Adrenal gland (tissue), 5 donors: Measurements from ENCODE around the gene BHLHE23.

Source experiments
- POLR2A ChIP-seq, 2 donors: fragments of 450-650 bp; IDR thresholded peaks; one replicate each; pipeline ENCODE4 v1.6.1; 2017; ENCODE audit warnings: antibody characterized with exemption in 2 of 2, mild to moderate bottlenecking in 2 of 2, moderate library complexity in 1 of 2
- TF ChIP-seq, protein P1 (sequence below), 6 experiments: fragments of 450-650 bp in 4 of 6; fragments of 200-600 bp in 2 of 6; sonication (generic) in 1 of 6; IDR thresholded peaks; 1 replicate in 5 of 6; 2 replicates in 1 of 6; pipeline versions ENCODE4 v1.5.1 to v1.8.0; 2016 to 2021; ENCODE audit warnings: antibody characterized with exemption in 6 of 6, mild to moderate bottlenecking in 2 of 6, moderate library complexity in 1 of 6
- donor health status: DM: no; HTN: no; CAD: no.

- TF ChIP-seq, protein P1, sequence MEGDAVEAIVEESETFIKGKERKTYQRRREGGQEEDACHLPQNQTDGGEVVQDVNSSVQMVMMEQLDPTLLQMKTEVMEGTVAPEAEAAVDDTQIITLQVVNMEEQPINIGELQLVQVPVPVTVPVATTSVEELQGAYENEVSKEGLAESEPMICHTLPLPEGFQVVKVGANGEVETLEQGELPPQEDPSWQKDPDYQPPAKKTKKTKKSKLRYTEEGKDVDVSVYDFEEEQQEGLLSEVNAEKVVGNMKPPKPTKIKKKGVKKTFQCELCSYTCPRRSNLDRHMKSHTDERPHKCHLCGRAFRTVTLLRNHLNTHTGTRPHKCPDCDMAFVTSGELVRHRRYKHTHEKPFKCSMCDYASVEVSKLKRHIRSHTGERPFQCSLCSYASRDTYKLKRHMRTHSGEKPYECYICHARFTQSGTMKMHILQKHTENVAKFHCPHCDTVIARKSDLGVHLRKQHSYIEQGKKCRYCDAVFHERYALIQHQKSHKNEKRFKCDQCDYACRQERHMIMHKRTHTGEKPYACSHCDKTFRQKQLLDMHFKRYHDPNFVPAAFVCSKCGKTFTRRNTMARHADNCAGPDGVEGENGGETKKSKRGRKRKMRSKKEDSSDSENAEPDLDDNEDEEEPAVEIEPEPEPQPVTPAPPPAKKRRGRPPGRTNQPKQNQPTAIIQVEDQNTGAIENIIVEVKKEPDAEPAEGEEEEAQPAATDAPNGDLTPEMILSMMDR (IDR thresholded peaks at IDR 0.05), result no peak
- TF ChIP-seq POLR2A (IDR thresholded peaks at IDR 0.05), result no peak
These were observed 21.2 kb upstream of the BHLHE23 start for GRCh38 chr20:63027922-63028389.
